Measurements from ENCODE around the gene GREB1.

The GREB1 gene

DNA sequence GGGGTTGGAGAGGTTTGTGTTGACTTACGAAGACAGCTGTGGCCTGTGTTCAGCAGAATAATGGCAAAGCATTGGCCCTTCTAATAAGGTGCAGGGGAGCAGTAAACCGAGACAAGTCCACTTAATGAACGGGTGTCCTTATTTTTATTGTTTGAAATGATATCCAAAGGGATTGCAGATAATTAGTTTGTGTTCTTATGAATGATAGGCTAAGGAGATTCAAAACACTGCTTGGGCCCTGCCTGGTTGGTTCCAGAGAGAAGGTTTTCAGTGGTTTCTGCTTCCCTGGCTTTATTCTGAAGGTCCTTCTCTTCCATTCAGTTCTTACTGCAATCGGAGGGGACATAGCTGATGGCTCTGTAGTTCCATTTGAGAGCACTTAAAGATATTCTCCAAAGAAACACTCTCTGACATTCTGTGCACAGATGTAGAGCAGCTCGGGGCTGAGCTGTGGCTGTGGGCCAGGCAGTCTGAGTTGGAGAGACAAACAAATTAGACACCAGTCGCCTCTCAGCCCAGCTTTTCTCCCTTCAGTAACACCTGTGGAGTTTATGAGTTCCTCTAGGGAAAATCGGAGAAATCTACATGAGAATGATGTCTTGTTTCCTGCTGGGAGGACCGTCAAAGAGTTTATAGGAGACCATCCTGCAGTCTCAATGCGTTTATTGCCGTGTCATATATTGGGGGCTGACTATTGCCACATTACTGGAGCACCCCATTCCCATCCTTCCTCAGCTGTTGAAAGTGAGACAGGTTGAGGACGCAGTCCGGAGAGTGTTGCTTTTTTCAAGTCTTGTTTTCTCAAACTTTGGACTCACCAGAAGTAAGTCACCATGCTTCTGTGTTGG lies 6.5 kb downstream of the GREB1 start:
- TF ChIP-seq NFIC (IDR thresholded peaks at IDR 0.05), result no peak
- no peak for TF ChIP-seq TEAD4 (IDR thresholded peaks at IDR 0.05)
- no peak for TF ChIP-seq EGR1 (IDR thresholded peaks at IDR 0.05)
- TF ChIP-seq YY1 (IDR thresholded peaks at IDR 0.05; ENCODE audit: low read depth), result no peak
- TF ChIP-seq TAF1 (IDR thresholded peaks at IDR 0.05; ENCODE audit: low read depth), result no peak
- TF ChIP-seq CREB1 (IDR thresholded peaks at IDR 0.05; ENCODE audit: low read depth), result no peak
- no peak for TF ChIP-seq FOXM1 (IDR thresholded peaks at IDR 0.05; ENCODE audit: borderline replicate concordance, low read depth)
- no peak for TF ChIP-seq ZBTB7A (IDR thresholded peaks at IDR 0.05; ENCODE audit: low read depth)
- TF ChIP-seq CEBPB (IDR thresholded peaks at IDR 0.05), result no peak
- TF ChIP-seq, protein P1, sequence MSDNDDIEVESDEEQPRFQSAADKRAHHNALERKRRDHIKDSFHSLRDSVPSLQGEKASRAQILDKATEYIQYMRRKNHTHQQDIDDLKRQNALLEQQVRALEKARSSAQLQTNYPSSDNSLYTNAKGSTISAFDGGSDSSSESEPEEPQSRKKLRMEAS (IDR thresholded peaks at IDR 0.05), result no peak
- TF ChIP-seq REST (IDR thresholded peaks at IDR 0.05; ENCODE audit: low read depth), result no peak
- no peak for TF ChIP-seq TCF12 (IDR thresholded peaks at IDR 0.05; ENCODE audit: low read depth)
- no peak for TF ChIP-seq RAD21 (IDR thresholded peaks at IDR 0.05; ENCODE audit: low read depth)
- TF ChIP-seq EP300 (IDR thresholded peaks at IDR 0.05; ENCODE audit: borderline replicate concordance), result no peak
- TF ChIP-seq, protein P2, sequence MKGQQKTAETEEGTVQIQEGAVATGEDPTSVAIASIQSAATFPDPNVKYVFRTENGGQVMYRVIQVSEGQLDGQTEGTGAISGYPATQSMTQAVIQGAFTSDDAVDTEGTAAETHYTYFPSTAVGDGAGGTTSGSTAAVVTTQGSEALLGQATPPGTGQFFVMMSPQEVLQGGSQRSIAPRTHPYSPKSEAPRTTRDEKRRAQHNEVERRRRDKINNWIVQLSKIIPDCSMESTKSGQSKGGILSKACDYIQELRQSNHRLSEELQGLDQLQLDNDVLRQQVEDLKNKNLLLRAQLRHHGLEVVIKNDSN (IDR thresholded peaks at IDR 0.05), result no peak

- TF ChIP-seq NFIC (IDR thresholded peaks at IDR 0.05), result peak; percentile 68
- TF ChIP-seq EP300 (IDR thresholded peaks at IDR 0.05; ENCODE audit: borderline replicate concordance), result no peak
- no peak for TF ChIP-seq CREB1 (IDR thresholded peaks at IDR 0.05; ENCODE audit: low read depth)
- no peak for TF ChIP-seq REST (IDR thresholded peaks at IDR 0.05; ENCODE audit: low read depth)
- TF ChIP-seq CEBPB (IDR thresholded peaks at IDR 0.05), result no peak
- no peak for TF ChIP-seq EGR1 (IDR thresholded peaks at IDR 0.05)
Measured at GRCh38 chr2:11540996-11541692, 7.3 kb downstream of the GREB1 start.

DNA sequence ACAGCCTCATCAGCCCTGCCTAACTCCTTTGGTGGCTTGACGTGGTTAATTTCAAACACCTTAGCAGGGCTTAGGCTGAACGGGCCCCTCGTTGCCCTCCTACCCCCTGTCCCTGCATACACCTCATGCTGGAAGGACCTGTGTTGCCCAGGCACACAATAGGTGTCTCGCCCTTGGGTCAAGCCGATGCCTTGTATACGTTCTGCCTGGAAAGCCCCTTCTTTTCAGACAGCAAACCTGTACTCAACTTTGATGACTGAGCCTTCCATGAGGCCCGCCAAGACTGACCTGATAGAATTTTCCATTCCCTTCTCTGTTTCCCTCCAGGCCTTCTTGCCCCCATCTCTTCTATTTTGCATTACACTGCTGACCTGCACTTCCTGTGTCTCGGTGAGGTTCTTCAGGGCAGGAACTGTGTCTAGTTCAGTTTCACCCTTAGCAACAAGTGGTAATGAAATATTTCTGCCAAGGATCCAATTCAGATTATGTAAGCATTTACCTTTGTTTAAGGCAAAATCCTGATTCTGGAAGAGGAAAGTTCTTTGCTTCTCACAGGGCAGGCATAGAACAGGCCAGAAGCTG lies 7.9 kb downstream of the GREB1 start:
- TF ChIP-seq, protein P1 (IDR thresholded peaks at IDR 0.05), result no peak
- TF ChIP-seq YY1 (IDR thresholded peaks at IDR 0.05; ENCODE audit: low read depth) (no peak), RAD21 (IDR thresholded peaks at IDR 0.05; ENCODE audit: low read depth) (no peak), EP300 (IDR thresholded peaks at IDR 0.05; ENCODE audit: borderline replicate concordance) (no peak), REST (IDR thresholded peaks at IDR 0.05; ENCODE audit: low read depth) (no peak), TAF1 (IDR thresholded peaks at IDR 0.05; ENCODE audit: low read depth) (no peak), CREB1 (IDR thresholded peaks at IDR 0.05; ENCODE audit: low read depth) (no peak), TEAD4 (IDR thresholded peaks at IDR 0.05) (no peak), CEBPB (IDR thresholded peaks at IDR 0.05) (no peak), EGR1 (IDR thresholded peaks at IDR 0.05) (no peak), FOXM1 (IDR thresholded peaks at IDR 0.05; ENCODE audit: borderline replicate concordance, low read depth) (no peak)
- TF ChIP-seq, protein P2 (IDR thresholded peaks at IDR 0.05), result no peak
